ENCODE results near the gene VTI1A.

GRCh38 chr10:112817981-112818777, 371.2 kb downstream of the VTI1A start:
- TF ChIP-seq CTCF (IDR thresholded peaks at IDR 0.05) (no peak), EP300 (IDR thresholded peaks at IDR 0.05; ENCODE audit: borderline replicate concordance in 1 of 2, low read depth in 1 of 2, low read length in 1 of 2) (no peak), POLR2AphosphoS5 (IDR thresholded peaks at IDR 0.05; ENCODE audit: low read depth, low read length) (no peak), FOXM1 (IDR thresholded peaks at IDR 0.05; ENCODE audit: low read depth) (no peak), ELF1 (IDR thresholded peaks at IDR 0.05) (no peak)
